H1 (cell line): ENCODE measurements around the gene GLDC. TPM values are rescaled to one million over a fixed set of nuclear protein-coding genes. Genes with fewer than 3 reads are reported as not detected.

ENCODE experiments used
- CTCF ChIA-PET: fragments of 300-600 bp; sonication (Branson Sonifier 250); formaldehyde crosslinking; loops from one replicate; lab custom pipeline; 2021; ENCODE audit not compliant: partially characterized antibody; lab: Charles Lee
- POLR2A ChIA-PET: fragments of 300-600 bp; sonication (Branson Sonifier 250); formaldehyde crosslinking; loops from one replicate; lab custom pipeline; 2021; ENCODE audit warnings: inconsistent platforms; ENCODE audit not compliant: partially characterized antibody; lab: Charles Lee
- DNase-seq, 2 experiments: peaks; one replicate each; pipeline versions ENCODE4 v3.0.0 to v3.0.0-alpha.2; 2010 to 2022; ENCODE audit warnings: low spot score in 2 of 2, low read depth in 1 of 2, mixed read lengths in 1 of 2
- FAIRE-seq: peaks from 2 replicates; lab custom pipeline; 2011; peaks lifted over from hg19 to GRCh38; lab: Jason Lieb, UNC
- H2AFZ ChIP-seq: 2 replicates; pipeline ENCODE4 v1.8.1; 2012; ENCODE audit warnings: low read length, inconsistent platforms
- H2AK5ac ChIP-seq: 2 replicates; pipeline ENCODE4 v1.6.1; 2013; ENCODE audit warnings: low read depth, low read length
- H2BK120ac ChIP-seq: replicated peaks from 2 replicates; pipeline ENCODE3; 2013; ENCODE audit warnings: low read depth, low read length, inconsistent platforms
- H2BK12ac ChIP-seq: 2 replicates; pipeline ENCODE4 v1.6.1; 2013; ENCODE audit warnings: low read depth, low read length
- H2BK15ac ChIP-seq: 2 replicates; pipeline ENCODE4 v1.6.1; 2013; ENCODE audit warnings: low read length
- H2BK20ac ChIP-seq: 2 replicates; pipeline ENCODE4 v1.6.1; 2013; ENCODE audit warnings: low read length
- H2BK5ac ChIP-seq: 2 replicates; pipeline ENCODE4 v1.6.1; 2013; ENCODE audit warnings: low read depth, low read length
- H3K14ac ChIP-seq: 2 replicates; pipeline ENCODE4 v1.6.1; 2013; ENCODE audit warnings: inconsistent platforms; ENCODE audit not compliant: insufficient read length
- H3K18ac ChIP-seq: 2 replicates; pipeline ENCODE4 v1.6.1; 2013; ENCODE audit warnings: low read length; ENCODE audit errors: extremely low read depth
- H3K23ac ChIP-seq: 2 replicates; pipeline ENCODE4 v1.6.1; 2013; ENCODE audit warnings: inconsistent platforms; ENCODE audit not compliant: insufficient read length
- H3K23me2 ChIP-seq: 2 replicates; pipeline ENCODE4 v1.6.1; 2013; ENCODE audit warnings: low read depth, low read length
- H3K27ac ChIP-seq: 2 replicates; pipeline ENCODE4 v1.6.1; 2011; ENCODE audit warnings: low read depth, low read length, inconsistent platforms
- H3K27me3 ChIP-seq, 4 experiments: replicated peaks in 1 of 4; 1 replicate in 1 of 4; 2 replicates in 3 of 4; pipeline versions ENCODE4 v1.6.1 to v1.8.1; 2011 to 2013; ENCODE audit warnings: low read length in 3 of 4, mild to moderate bottlenecking in 3 of 4, inconsistent platforms in 2 of 4, mixed read lengths in 2 of 4, moderate library complexity in 1 of 4; ENCODE audit not compliant: control insufficient read depth in 3 of 4, insufficient read depth in 3 of 4; ENCODE audit errors: extremely low read depth in 1 of 4
- H3K36me3 ChIP-seq, 4 experiments: 2 replicates each; pipeline versions ENCODE4 v1.6.1 to v1.8.1; 2011 to 2013; ENCODE audit warnings: mild to moderate bottlenecking in 4 of 4, low read length in 3 of 4, moderate library complexity in 2 of 4, control low read depth in 1 of 4, inconsistent platforms in 1 of 4; ENCODE audit not compliant: insufficient read depth in 4 of 4, control insufficient read depth in 2 of 4
- H3K4ac ChIP-seq: replicated peaks from 2 replicates; pipeline ENCODE3; 2013; ENCODE audit warnings: low read length, low read depth, mixed read lengths, inconsistent platforms; ENCODE audit not compliant: insufficient read length
- H3K4me1 ChIP-seq, 4 experiments: replicated peaks in 1 of 4; 1 replicate in 1 of 4; 2 replicates in 3 of 4; pipeline versions ENCODE4 v1.6.1 to v1.8.1; 2011 to 2013; ENCODE audit warnings: low read length in 3 of 4, inconsistent platforms in 2 of 4, mixed read lengths in 1 of 4; ENCODE audit not compliant: insufficient read depth in 4 of 4, control insufficient read depth in 3 of 4
- H3K4me2 ChIP-seq, 2 experiments: 2 replicates each; pipeline versions ENCODE4 v1.6.1 to v1.8.1; 2011 to 2013; ENCODE audit warnings: low read depth in 2 of 2, low read length in 2 of 2, control low read depth in 1 of 2, inconsistent platforms in 1 of 2, mild to moderate bottlenecking in 1 of 2; ENCODE audit not compliant: insufficient read depth in 1 of 2
- H3K4me3 ChIP-seq, 4 experiments: fragments of 200-600, 300-600 bp in 1 of 4; sonication (generic), shearing (Covaris generic), sonication (Bioruptor Twin) in 1 of 4; 2 replicates each; pipeline versions ENCODE4 v1.5.1 to v1.8.1; 2011 to 2016; ENCODE audit warnings: low read length in 4 of 4, low read depth in 3 of 4, control low read depth in 2 of 4, inconsistent platforms in 2 of 4, mild to moderate bottlenecking in 2 of 4, mixed read lengths in 1 of 4, moderate library complexity in 1 of 4; ENCODE audit not compliant: insufficient read depth in 2 of 4; ENCODE audit errors: extremely low read depth in 1 of 4
- H3K56ac ChIP-seq: replicated peaks from 2 replicates; pipeline ENCODE3; 2013; ENCODE audit warnings: low read depth, mild to moderate bottlenecking, mixed read lengths, low read length, inconsistent platforms; ENCODE audit not compliant: insufficient read length
- H3K79me1 ChIP-seq: 2 replicates; pipeline ENCODE4 v1.6.1; 2013; ENCODE audit warnings: low read depth, low read length, control low read depth
- H3K79me2 ChIP-seq, 2 experiments: 2 replicates each; pipeline versions ENCODE4 v1.6.1 to v1.8.1; 2012 to 2013; ENCODE audit warnings: low read length in 2 of 2, mild to moderate bottlenecking in 2 of 2, inconsistent platforms in 1 of 2; ENCODE audit not compliant: insufficient read depth in 2 of 2, control insufficient read depth in 1 of 2
- H3K9ac ChIP-seq, 4 experiments: replicated peaks in 1 of 4; 1 replicate in 1 of 4; 2 replicates in 3 of 4; pipeline versions ENCODE4 v1.6.1 to v1.8.1; 2011 to 2013; ENCODE audit warnings: low read depth in 3 of 4, low read length in 3 of 4, control low read depth in 2 of 4, mild to moderate bottlenecking in 2 of 4, moderate library complexity in 2 of 4, inconsistent platforms in 1 of 4; ENCODE audit errors: extremely low read depth in 1 of 4
- H3K9me3 ChIP-seq, 2 experiments: 2 replicates each; pipeline versions ENCODE4 v1.6.1 to v1.8.1; 2012 to 2013; ENCODE audit warnings: mild to moderate bottlenecking in 2 of 2, moderate library complexity in 2 of 2, control low read depth in 1 of 2, inconsistent platforms in 1 of 2, low read depth in 1 of 2, low read length in 1 of 2, mixed read lengths in 1 of 2; ENCODE audit not compliant: insufficient read depth in 2 of 2
- H4K20me1 ChIP-seq, 2 experiments: replicated peaks in 1 of 2; 2 replicates each; pipeline versions ENCODE3 to v1.8.1; 2011 to 2013; ENCODE audit warnings: inconsistent platforms in 2 of 2, low read length in 2 of 2, mild to moderate bottlenecking in 1 of 2; ENCODE audit not compliant: insufficient read depth in 2 of 2, control insufficient read depth in 1 of 2
- H4K5ac ChIP-seq: 2 replicates; pipeline ENCODE4 v1.6.1; 2013; ENCODE audit warnings: low read length, low read depth, mixed read lengths, inconsistent platforms; ENCODE audit not compliant: insufficient read length
- H4K8ac ChIP-seq: 2 replicates; pipeline ENCODE4 v1.8.0; 2013; ENCODE audit warnings: mild to moderate bottlenecking, moderate library complexity, low read length, inconsistent platforms; ENCODE audit not compliant: insufficient read depth; ENCODE audit errors: extremely low read depth
- H4K91ac ChIP-seq: replicated peaks from 2 replicates; pipeline ENCODE3; 2013; ENCODE audit warnings: low read length, mixed read lengths, inconsistent platforms; ENCODE audit not compliant: insufficient read length
- CHD2 ChIP-seq: IDR thresholded peaks from 2 replicates; pipeline ENCODE4 v1.6.1; 2012; ENCODE audit warnings: low read length, improper control_type of control experiment
- KDM5A ChIP-seq: fragments of 200-600 bp; IDR thresholded peaks from 2 replicates; pipeline ENCODE4 v1.7.1; 2012; ENCODE audit warnings: mild to moderate bottlenecking, low read length, inconsistent platforms, mixed read lengths
- PHF8 ChIP-seq: fragments of 200-600 bp; sonication (generic); conservative IDR thresholded peaks from 2 replicates; pipeline ENCODE4 v1.7.1; 2012; ENCODE audit warnings: low read depth, mild to moderate bottlenecking, inconsistent platforms, low read length, moderate library complexity
- TEAD4 ChIP-seq: IDR thresholded peaks from 2 replicates; pipeline ENCODE4 v1.6.1; 2012; ENCODE audit warnings: low read depth, low read length, inconsistent platforms, mixed read lengths
- WGBS, 2 experiments: shearing (Covaris generic) in 1 of 2; methylation state at CpG; one replicate each; pipeline versions ENCODE4 v1.1.6 to v1.1.7; 2013 to 2015; ENCODE audit warnings: low lambda C conversion rate in 2 of 2, mixed read lengths in 2 of 2, inconsistent platforms in 1 of 2, low coverage in 1 of 2, missing lambda C conversion rate in 1 of 2; ENCODE audit not compliant: insufficient replicate concordance in 2 of 2, insufficient coverage in 1 of 2, insufficient read length in 1 of 2; ENCODE audit errors: extremely low coverage in 1 of 2, missing lambda C conversion rate in 1 of 2; 5-methylcytosine and 5-hydroxymethylcytosine counted together
- polyA plus RNA-seq, 7 experiments: library from polyadenylated mRNA; depleted of rRNA in 3 of 7; stranded (reverse) in 5 of 7; unstranded in 2 of 7; fragments of >200 nt in 5 of 7; fragments of 200-250 nt in 2 of 7; gene quantifications; 1 replicate in 5 of 7; 2 replicates in 1 of 7; 4 replicates in 1 of 7; pipeline versions ENCODE4 v1.2.1 to v1.2.3, GENCODE V29; 2011 to 2013; ENCODE audit warnings: missing spikeins in 2 of 7, mixed read lengths in 2 of 7
- total RNA-seq: library from RNA; stranded (reverse); fragmentation: NEBNext Ultra II Directional; extraction: Animal tissue kit (Norgen Biotek cat#: 25700); gene quantifications from 2 replicates; pipeline ENCODE4 v1.2.1, GENCODE V29; 2021

Gene GLDC
- total and polyA plus RNA-seq, 2 of the 8 experiments (the other 6 are each of a cell fraction or from before 2014, with no cell fraction given): 48.8 to 101 TPM

GRCh38 chr9:6669881-6670280 lies 24.4 kb upstream of the GLDC start:
- Histone ChIP-seq H2BK20ac (no peak overlapping the region), H3K9ac (no peak overlapping the region), H2BK12ac (no peak overlapping the region), H3K56ac (no peak overlapping the region), H4K5ac (no peak overlapping the region), H3K23me2 (no peaks in the 10 kb centered on the region), H4K91ac (no peak overlapping the region), H3K27ac (no peak overlapping the region), H3K14ac (no peak overlapping the region), H3K4me2 (no peak overlapping the region), H2BK120ac (no peak overlapping the region), H3K18ac (no peak overlapping the region), H3K4ac (no peak overlapping the region), H3K23ac (no peak overlapping the region), H2BK5ac (no peak overlapping the region), H3K9me3 (no peaks in the 10 kb centered on the region), H3K36me3 (peaks cover 0 to 4% (median 0%) of the 10 kb centered on the region in 4 experiments; a peak in 1 of 8 replicates), H2AK5ac (no peak overlapping the region), H4K8ac (no peak overlapping the region), H4K20me1 (no peaks in the 10 kb centered on the region), H3K79me1 (no peaks in the 10 kb centered on the region), H3K4me3 (no peak overlapping the region), H3K79me2 (no peaks in the 10 kb centered on the region), H3K27me3 (no peaks in the 10 kb centered on the region), H2BK15ac (no peak overlapping the region), H3K4me1 (no peaks in the 10 kb centered on the region), H2AFZ (no peak overlapping the region)
- 98% methylated on average over 14 of the region's 14 CpGs; no CpG with 5 or more reads in 1 of the 2 experiments for WGBS, 2 experiments
- no peak for FAIRE-seq
- CTCF ChIA-PET: interaction anchor here (1.0 kb wide), 1 partner anchor 83 kb away, joined by 4 read pairs; no protein-coding TSS in a partner anchor
- no peak for DNase-seq
- TF ChIP-seq PHF8: no peak
- no peak for TF ChIP-seq TEAD4
- no peak for TF ChIP-seq CHD2
- no peak for TF ChIP-seq KDM5A
- POLR2A ChIA-PET: interaction anchor here (1.3 to 2.1 kb wide), 2 partner anchors 12 to 16 kb away, joined by 3 to 6 read pairs; no protein-coding TSS in a partner anchor
